Lower lobe of right lung (tissue), 2 donors: ENCODE data around the gene TMEM17. TPM values are rescaled to one million over a fixed set of nuclear protein-coding genes. Genes with fewer than 3 reads are reported as not detected.
"Not testable (repeated sequence)": the region's sequence is repeated elsewhere in the genome, so short reads cannot be mapped to it uniquely, and the experiment has no call there.

ENCODE experiments used
- ATAC-seq, 2 donors: fragments of 200-7000 bp; cut with Tn5 transposase; one replicate each; pipeline ENCODE4 v1.9.1; 2020 to 2022; ENCODE audit warnings: mild to moderate bottlenecking in 2 of 2, moderate library complexity in 2 of 2
- DNase-seq: peaks from one replicate; pipeline ENCODE4 v3.0.0-alpha.2; 2020
- H3K27ac ChIP-seq: fragments of 200-600 bp; one replicate; pipeline ENCODE4 v1.8.0; 2022
- H3K27me3 ChIP-seq: fragments of 200-600 bp; one replicate; pipeline ENCODE4 v1.8.0; 2022; ENCODE audit warnings: low read depth
- H3K36me3 ChIP-seq: fragments of 200-600 bp; one replicate; pipeline ENCODE4 v1.8.0; 2022; ENCODE audit warnings: mild to moderate bottlenecking
- H3K4me1 ChIP-seq: fragments of 200-600 bp; one replicate; pipeline ENCODE4 v1.8.0; 2022
- H3K4me3 ChIP-seq: fragments of 200-600 bp; one replicate; pipeline ENCODE4 v1.8.0; 2022; ENCODE audit warnings: mild to moderate bottlenecking
- H3K9me3 ChIP-seq: fragments of 200-600 bp; one replicate; pipeline ENCODE4 v1.8.0; 2022
- intact Hi-C: fragments of 100-400 bp; cut with DNase I; formaldehyde crosslinking; loops from one replicate; pipeline ENCODE4 v1.11.0; 2022
- total RNA-seq: library from RNA; stranded (reverse); fragmentation: NEBNext Ultra II Directional; extraction: Animal tissue kit (Norgen Biotek cat#: 25700); gene quantifications from one replicate; pipeline ENCODE4 v1.2.1, GENCODE V29; 2021
- TF ChIP-seq, protein P1 (sequence below): fragments of 200-600 bp; IDR thresholded peaks from one replicate; pipeline ENCODE4 v1.8.0; 2022; ENCODE audit warnings: antibody characterized with exemption, mild to moderate bottlenecking
- donor health status: DM: no; HTN: yes; CAD: no; lungs with severe emphysema.

TMEM17 gene
- total RNA-seq, 1 donor from 2014 or later = 1.8 TPM

DNA sequence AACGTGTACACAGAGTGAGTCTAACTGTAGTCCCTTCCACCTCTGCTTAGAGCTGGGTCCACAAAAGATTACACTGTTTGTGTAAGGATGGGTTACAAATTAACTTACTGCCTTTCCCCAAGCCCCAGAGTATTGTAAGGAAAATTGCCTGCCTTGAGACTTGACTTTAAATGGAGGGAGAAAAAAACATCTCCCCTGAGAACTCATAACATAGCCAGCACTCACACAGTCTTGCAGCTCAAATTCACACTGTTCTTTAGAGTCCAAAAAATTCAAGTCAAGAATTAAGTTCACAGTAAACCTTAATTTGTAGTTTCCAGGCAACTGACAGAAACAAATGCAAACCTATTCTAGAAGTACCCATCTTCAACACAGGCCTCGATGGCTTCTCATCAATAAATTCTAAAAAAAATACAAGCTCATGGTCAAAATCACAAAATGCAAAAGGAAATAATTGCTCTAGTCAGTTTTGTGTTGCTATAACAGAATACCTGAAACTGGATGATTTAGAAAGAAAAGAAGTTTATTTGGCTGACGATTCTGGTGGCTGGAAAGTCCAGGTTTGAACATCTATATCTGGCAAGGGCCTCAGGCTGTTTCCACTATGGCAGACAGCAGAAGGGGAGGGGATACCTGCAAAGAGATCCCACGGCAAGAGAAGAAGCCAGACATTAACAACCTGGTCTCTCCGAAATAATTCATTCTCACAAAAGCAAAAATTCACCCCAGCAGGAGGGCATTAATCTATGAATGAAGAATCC lies 34.6 kb upstream of the TMEM17 start:
- H3K36me3 ChIP-seq = no peaks in the 10 kb centered on the region
- no peak for ATAC-seq
- intact Hi-C loops = no loop called here
- no peak overlapping the region for H3K4me3 ChIP-seq
- H3K27me3 ChIP-seq = no peaks in the 10 kb centered on the region
- no peaks in the 10 kb centered on the region for H3K9me3 ChIP-seq
- no peaks in the 10 kb centered on the region for H3K4me1 ChIP-seq
- TF ChIP-seq, protein P1, sequence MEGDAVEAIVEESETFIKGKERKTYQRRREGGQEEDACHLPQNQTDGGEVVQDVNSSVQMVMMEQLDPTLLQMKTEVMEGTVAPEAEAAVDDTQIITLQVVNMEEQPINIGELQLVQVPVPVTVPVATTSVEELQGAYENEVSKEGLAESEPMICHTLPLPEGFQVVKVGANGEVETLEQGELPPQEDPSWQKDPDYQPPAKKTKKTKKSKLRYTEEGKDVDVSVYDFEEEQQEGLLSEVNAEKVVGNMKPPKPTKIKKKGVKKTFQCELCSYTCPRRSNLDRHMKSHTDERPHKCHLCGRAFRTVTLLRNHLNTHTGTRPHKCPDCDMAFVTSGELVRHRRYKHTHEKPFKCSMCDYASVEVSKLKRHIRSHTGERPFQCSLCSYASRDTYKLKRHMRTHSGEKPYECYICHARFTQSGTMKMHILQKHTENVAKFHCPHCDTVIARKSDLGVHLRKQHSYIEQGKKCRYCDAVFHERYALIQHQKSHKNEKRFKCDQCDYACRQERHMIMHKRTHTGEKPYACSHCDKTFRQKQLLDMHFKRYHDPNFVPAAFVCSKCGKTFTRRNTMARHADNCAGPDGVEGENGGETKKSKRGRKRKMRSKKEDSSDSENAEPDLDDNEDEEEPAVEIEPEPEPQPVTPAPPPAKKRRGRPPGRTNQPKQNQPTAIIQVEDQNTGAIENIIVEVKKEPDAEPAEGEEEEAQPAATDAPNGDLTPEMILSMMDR = no peak
- H3K27ac ChIP-seq = no peak overlapping the region
- no peak for DNase-seq

DNA sequence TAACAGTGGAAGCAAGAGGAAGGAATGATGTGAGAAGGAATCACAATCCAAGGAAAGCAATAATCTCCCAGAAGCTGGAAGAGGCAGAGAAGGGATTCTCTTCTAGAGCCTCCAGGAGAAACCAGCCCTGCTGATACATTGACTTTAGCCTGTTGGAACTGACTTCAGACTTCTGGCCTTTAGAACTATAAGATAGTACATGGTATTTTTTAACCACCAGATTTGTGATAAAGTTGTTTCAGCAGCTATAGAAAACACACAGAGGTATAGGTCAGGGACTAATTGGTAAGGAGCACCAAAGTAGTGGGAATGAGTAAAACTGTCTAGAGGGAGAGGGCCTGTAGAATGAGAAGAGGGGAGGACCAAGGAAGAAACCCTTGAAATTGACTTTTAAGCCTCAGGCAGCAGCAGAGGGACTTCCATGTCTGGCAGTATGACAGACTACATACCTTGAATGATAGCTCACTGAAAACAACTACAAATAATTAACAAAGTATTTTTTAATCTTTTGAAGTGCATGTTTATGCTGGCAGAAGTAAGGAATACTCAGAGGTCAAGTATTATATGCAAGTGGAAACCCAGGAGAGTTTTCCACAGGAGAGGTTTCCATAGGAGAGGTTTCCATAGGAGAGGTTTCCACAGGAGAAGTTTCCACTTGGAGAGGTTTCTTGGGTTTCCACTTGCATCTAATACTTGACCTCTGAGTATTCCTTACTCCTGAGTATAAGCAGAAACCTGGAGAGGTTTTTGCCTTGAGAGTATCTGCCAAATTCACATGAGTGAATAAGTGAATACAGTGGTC lies 33.8 kb upstream of the TMEM17 start:
- TF ChIP-seq, protein P1 = no peak
- ATAC-seq = no peak
- no peak overlapping the region for H3K27ac ChIP-seq

DNA sequence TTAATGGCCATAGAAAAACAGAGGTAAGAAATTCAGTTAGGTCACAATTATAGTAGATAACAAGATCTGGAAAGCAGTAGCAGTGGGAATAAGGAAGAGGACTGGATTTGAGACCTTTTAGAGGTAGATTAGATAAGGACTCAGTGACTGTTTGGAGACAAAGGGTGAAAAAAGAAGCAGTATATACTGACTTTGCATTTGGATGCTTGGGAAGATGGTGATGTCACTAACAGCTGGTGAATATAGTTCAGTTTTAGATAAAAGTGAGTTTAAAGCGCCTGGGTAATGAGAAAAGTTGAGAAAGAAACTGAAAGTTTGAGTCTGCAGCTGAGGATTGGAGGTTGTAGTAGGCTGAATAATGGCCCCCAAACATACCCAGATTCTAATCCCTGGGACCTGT lies 32.8 kb upstream of the TMEM17 start:
- Histone ChIP-seq H3K9me3 (no peaks in the 10 kb centered on the region), H3K4me1 (no peaks in the 10 kb centered on the region), H3K36me3 (no peaks in the 10 kb centered on the region), H3K27me3 (no peaks in the 10 kb centered on the region), H3K27ac (no peak overlapping the region), H3K4me3 (no peak overlapping the region)
- TF ChIP-seq, protein P1 = no peak
- DNase-seq (no peak), ATAC-seq (no peak)
- intact Hi-C loops = no loop called here

More for the DNA sequence above, 33.8 kb upstream of the TMEM17 start:
- no peaks in the 10 kb centered on the region for H3K36me3 ChIP-seq
- no peaks in the 10 kb centered on the region for H3K9me3 ChIP-seq
- no peaks in the 10 kb centered on the region for H3K27me3 ChIP-seq
- no peak overlapping the region for H3K4me3 ChIP-seq
- no peak for DNase-seq
- intact Hi-C loops = no loop called here
- no peaks in the 10 kb centered on the region for H3K4me1 ChIP-seq

DNA sequence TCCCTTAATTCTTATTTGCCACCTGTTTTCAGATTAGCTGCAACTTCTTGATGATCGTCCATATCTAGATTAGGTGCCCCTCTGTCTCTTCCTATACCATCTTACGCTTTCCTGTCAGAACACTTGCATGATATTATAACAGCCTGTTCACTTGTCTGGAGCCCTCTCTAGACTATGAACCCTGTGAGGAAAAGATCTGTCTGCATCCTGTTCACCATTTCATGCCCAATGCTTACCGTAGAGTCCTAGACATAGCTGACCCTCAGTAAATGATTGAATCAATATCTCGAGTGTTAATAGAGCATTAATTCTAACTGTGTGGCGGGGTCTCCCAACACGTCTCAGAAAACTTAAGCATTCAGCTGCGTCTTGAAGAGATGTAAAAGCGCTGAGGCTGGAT lies 31.8 kb upstream of the TMEM17 start:
- H3K4me3 ChIP-seq = no peak overlapping the region
- H3K27ac ChIP-seq = no peak overlapping the region
- DNase-seq = no peak
- no peak for ATAC-seq
- no peaks in the 10 kb centered on the region for H3K36me3 ChIP-seq
- TF ChIP-seq, protein P1 = no peak
- H3K27me3 ChIP-seq = no peaks in the 10 kb centered on the region
- H3K4me1 ChIP-seq = no peaks in the 10 kb centered on the region
- intact Hi-C loops = no loop called here
- no peaks in the 10 kb centered on the region for H3K9me3 ChIP-seq

DNA sequence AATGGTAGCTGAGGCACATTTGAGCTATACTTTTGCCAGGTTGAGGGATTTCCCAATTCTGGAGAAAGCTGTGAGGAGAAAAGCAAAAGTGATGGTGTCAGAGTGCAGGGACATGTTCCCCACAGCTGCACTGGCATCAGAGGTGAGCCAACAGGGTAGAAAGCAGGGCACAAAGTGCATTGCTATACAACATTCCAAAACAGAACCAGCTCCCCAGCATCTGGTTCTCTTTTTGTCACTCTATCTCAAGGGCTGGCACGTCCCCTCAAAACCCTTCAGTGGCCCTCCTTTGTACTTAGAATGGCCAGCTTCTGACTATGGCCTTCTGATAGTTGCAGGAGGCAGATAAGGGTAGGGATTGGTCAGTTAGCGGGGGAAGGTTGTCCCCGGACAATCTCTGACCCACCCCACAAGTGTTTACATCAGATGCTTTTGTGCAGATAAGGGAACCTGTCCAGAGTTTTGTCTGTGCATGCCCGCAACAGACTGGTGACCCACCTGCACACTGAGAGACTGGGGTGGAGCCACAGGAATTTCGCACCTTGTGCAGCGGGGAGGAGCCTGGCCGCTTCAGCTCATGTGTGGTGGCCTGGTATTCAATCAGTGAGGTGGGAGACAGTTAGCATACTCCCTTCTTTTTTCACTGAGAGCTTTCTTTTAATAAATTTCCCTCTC lies 31.0 kb upstream of the TMEM17 start:
- peak; percentile 44 to 63 for ATAC-seq

DNA sequence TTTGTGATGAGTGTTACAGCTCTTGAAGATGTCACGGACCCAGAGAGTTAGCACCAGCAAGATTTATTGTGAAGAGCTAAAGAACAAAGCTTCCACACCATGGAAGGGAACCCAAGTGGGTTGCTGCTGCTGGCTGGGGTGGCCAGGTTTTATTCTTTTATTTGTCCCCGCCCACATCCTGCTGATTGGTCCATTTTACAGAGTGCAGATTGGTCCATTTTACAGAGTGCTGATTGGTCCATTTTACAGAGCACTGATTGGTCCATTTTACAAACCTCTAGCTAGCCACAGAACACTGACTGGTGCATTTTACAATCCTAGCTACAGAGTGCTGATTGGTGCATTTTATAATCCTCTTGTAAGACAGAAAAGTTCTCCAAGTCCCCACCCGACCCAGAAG lies 29.5 kb upstream of the TMEM17 start:
- intact Hi-C loops, H3K9me3 ChIP-seq: not testable (repeated sequence)

More for the DNA sequence above, 31.0 kb upstream of the TMEM17 start:
- Histone ChIP-seq H3K27ac (no peak overlapping the region), H3K4me3 (no peak overlapping the region), H3K4me1 (no peaks in the 10 kb centered on the region), H3K9me3 (no peaks in the 10 kb centered on the region), H3K36me3 (no peaks in the 10 kb centered on the region), H3K27me3 (no peaks in the 10 kb centered on the region)
- DNase-seq = no peak
- TF ChIP-seq, protein P1 = no peak
- intact Hi-C loops = no loop called here

More for the DNA sequence above, 29.5 kb upstream of the TMEM17 start:
- not testable (repeated sequence) for DNase-seq, H3K27me3 ChIP-seq, H3K4me1 ChIP-seq, H3K36me3 ChIP-seq, H3K27ac ChIP-seq, H3K4me3 ChIP-seq, ATAC-seq
